GM19467 (cell line): Measurements from ENCODE around the gene MORN4.

Experiments
- ATAC-seq: cut with Tn5 transposase; IDR thresholded peaks from one replicate; pipeline ENCODE4 v1.9.1; 2021; ENCODE audit warnings: mild to moderate bottlenecking, moderate library complexity; ENCODE audit not compliant: unreplicated experiment

Gene MORN4

GRCh38 chr10:97575127-97575668 lies 58.1 kb downstream of the MORN4 start:
- no peak for ATAC-seq

GRCh38 chr10:97574374-97575126 lies 58.8 kb downstream of the MORN4 start:
- no peak for ATAC-seq

GRCh38 chr10:97573672-97574071 lies 59.6 kb downstream of the MORN4 start:
- ATAC-seq, result no peak

DNA sequence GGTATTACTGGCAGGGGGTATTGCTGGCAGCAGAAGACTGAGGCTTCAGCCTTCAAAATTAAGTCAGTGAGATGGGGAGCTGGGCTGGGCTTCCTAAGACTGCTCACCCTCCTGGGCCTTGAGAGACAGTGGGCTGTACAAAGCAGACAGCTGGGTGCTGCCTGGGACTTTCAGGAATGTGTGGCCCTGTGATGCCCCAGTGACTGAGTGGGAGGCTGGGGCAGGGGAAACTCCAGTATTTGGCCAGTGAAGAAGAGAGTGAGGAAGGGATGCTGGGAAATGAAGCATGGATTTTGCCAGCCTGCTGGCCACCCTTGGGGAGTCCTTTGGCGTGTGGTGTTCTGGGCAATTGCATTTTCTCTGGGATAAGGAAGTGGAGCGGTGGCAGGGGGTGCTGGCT lies 60.3 kb downstream of the MORN4 start:
- no peak for ATAC-seq

DNA sequence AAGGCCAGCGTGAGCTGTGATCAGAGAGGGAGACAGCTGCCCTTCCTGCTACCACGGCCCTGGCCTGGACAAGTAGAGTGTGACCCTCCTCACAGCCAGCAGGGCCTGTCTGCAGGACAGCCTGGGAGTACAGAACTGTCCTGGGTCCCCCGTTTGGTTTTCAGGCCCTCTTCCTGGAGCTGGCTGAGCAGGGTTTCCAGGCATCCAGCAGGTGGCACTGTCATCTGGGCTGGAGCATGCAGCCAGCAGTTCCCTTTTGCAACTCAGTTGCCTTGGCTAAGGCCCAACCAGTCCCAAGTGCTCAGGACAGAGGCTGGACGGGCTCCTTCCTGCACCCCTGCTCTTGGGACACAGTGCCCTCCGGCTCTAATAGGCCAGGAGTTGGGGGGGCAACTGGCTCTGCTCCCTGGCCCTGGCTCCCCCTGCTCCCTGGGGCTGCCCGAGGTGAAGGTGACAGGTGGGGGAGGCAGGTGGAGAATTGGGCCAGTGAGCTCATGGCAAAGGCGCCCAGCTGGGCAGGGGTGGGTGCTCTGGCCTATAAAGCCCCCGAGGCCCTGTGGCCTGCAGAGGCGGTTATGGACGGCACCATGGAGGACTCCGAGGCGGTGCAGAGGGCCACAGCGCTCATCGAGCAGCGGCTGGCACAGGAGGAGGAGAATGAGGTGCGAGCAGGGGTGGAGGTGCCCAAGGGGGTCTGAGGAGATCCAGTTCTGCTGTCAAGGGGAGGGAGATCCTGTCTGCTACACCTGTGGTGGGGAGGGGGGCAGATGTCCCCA lies 60.9 kb downstream of the MORN4 start, which contains the start of gene ANKRD2:
TSS of gene ANKRD2 (plus strand) at position 566 of the 776 bp plus-strand sequence. CDS start at position 576, 10 bp downstream.
- ATAC-seq, result no peak

GRCh38 chr10:97571622-97572021 lies 61.7 kb downstream of the MORN4 start:
- ATAC-seq, result no peak

- ATAC-seq, result no peak
Measured at GRCh38 chr10:97570789-97571471, 62.4 kb downstream of the MORN4 start.

DNA sequence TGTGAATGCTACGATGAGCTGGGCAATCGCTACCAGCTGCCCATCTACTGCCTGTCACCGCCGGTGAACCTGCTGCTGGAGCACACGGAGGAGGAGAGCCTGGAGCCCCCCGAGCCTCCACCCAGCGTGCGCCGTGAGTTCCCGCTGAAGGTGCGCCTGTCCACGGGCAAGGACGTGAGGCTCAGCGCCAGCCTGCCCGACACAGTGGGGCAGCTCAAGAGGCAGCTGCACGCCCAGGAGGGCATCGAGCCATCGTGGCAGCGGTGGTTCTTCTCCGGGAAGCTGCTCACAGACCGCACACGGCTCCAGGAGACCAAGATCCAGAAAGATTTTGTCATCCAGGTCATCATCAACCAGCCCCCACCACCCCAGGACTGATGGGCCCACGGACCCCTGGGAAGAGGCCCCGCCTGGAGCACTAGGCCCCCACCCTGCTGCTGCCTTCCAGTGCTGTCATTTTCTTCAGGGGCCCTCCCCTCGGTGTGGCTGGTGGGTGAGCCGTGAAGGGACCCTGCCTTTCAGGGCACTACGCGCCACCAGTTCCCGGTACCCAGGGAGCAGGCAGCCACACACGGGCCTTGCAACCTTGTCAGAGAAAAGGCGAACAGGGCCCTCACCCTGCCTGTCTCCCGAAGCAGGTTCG lies 63.0 kb downstream of the MORN4 start:
- no peak for ATAC-seq

GRCh38 chr10:97567891-97568290 lies 65.4 kb downstream of the MORN4 start:
- no peak for ATAC-seq

- no peak for ATAC-seq
Measured at GRCh38 chr10:97566336-97566996, 66.8 kb downstream of the MORN4 start.

DNA sequence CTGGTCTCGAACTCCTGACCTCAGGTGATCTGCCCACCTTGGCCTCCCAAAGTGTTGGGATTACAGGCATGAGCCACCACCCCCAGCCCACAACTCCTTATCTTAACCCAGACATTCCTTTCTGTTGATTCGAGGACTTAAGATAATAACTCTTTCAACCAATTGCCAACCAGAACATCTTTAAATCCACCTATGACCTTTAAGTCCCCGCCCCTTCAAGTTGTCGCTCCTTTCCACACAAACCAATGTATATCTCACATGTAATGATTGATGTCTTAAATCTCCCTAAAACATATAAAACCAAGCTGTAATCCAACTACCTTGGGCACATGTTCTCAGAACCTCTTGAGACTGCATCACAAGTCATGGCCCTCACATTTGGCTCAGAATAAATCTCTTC lies 68.5 kb downstream of the MORN4 start:
- no peak for ATAC-seq
